ENCODE results near the gene TRAPPC3L.

The TRAPPC3L gene

GRCh38 chr6:116536216-116536621 is 9.3 kb downstream of the TRAPPC3L start:
- no peaks in the 10 kb centered on the region for H3K4me1 Mint-ChIP-seq (ENCODE audit: low read depth)
- no peaks in the 10 kb centered on the region for H3K36me3 Mint-ChIP-seq
- H3K4me3 Mint-ChIP-seq, result no peak overlapping the region
- no peaks in the 10 kb centered on the region for H3K9me3 Mint-ChIP-seq (ENCODE audit: low read depth)
- no peak overlapping the region for H3K27ac Mint-ChIP-seq
- peaks cover 13% of the 10 kb centered on the region for H3K27me3 Mint-ChIP-seq

GRCh38 chr6:116535109-116535508 is 10.4 kb downstream of the TRAPPC3L start:
- no peaks in the 10 kb centered on the region for H3K4me1 Mint-ChIP-seq (ENCODE audit: low read depth)
- H3K9me3 Mint-ChIP-seq (ENCODE audit: low read depth), result no peaks in the 10 kb centered on the region
- no peak overlapping the region for H3K27ac Mint-ChIP-seq
- H3K27me3 Mint-ChIP-seq, result peaks cover 12% of the 10 kb centered on the region
- H3K36me3 Mint-ChIP-seq, result no peaks in the 10 kb centered on the region
- no peak overlapping the region for H3K4me3 Mint-ChIP-seq

- Mint-ChIP-seq H3K27ac (no peak overlapping the region), H3K9me3 (ENCODE audit: low read depth) (no peaks in the 10 kb centered on the region), H3K4me3 (no peak overlapping the region), H3K27me3 (peaks cover 11% of the 10 kb centered on the region), H3K4me1 (ENCODE audit: low read depth) (no peaks in the 10 kb centered on the region), H3K36me3 (no peaks in the 10 kb centered on the region)
These were observed 12.1 kb downstream of the TRAPPC3L start for GRCh38 chr6:116533233-116533957.

GRCh38 chr6:116531675-116532570 is 13.6 kb downstream of the TRAPPC3L start:
- H3K27ac Mint-ChIP-seq, result no peak overlapping the region

GRCh38 chr6:116530436-116530835 is 15.0 kb downstream of the TRAPPC3L start:
- peaks cover 15% of the 10 kb centered on the region for H3K27me3 Mint-ChIP-seq

More at GRCh38 chr6:116531675-116532570, 13.6 kb downstream of the TRAPPC3L start:
- no peak overlapping the region for H3K4me3 Mint-ChIP-seq
- H3K27me3 Mint-ChIP-seq, result peaks cover 13% of the 10 kb centered on the region
- no peaks in the 10 kb centered on the region for H3K4me1 Mint-ChIP-seq (ENCODE audit: low read depth)
- H3K9me3 Mint-ChIP-seq (ENCODE audit: low read depth), result no peaks in the 10 kb centered on the region
- H3K36me3 Mint-ChIP-seq, result no peaks in the 10 kb centered on the region

GRCh38 chr6:116529466-116530290 is 15.8 kb downstream of the TRAPPC3L start:
- peaks cover 15% of the 10 kb centered on the region for H3K27me3 Mint-ChIP-seq

More at GRCh38 chr6:116530436-116530835, 15.0 kb downstream of the TRAPPC3L start:
- H3K36me3 Mint-ChIP-seq, result no peaks in the 10 kb centered on the region
- no peaks in the 10 kb centered on the region for H3K9me3 Mint-ChIP-seq (ENCODE audit: low read depth)
- H3K27ac Mint-ChIP-seq, result no peak overlapping the region
- no peak overlapping the region for H3K4me3 Mint-ChIP-seq
- H3K4me1 Mint-ChIP-seq (ENCODE audit: low read depth), result no peaks in the 10 kb centered on the region

GRCh38 chr6:116528780-116529179 is 16.7 kb downstream of the TRAPPC3L start:
- H3K4me3 Mint-ChIP-seq, result no peak overlapping the region
- no peaks in the 10 kb centered on the region for H3K9me3 Mint-ChIP-seq (ENCODE audit: low read depth)
- H3K36me3 Mint-ChIP-seq, result no peaks in the 10 kb centered on the region
- H3K27me3 Mint-ChIP-seq, result peaks cover 15% of the 10 kb centered on the region
- no peak overlapping the region for H3K27ac Mint-ChIP-seq
- no peaks in the 10 kb centered on the region for H3K4me1 Mint-ChIP-seq (ENCODE audit: low read depth)

More at GRCh38 chr6:116529466-116530290, 15.8 kb downstream of the TRAPPC3L start:
- H3K4me3 Mint-ChIP-seq, result no peak overlapping the region
- H3K9me3 Mint-ChIP-seq (ENCODE audit: low read depth), result no peaks in the 10 kb centered on the region
- no peak overlapping the region for H3K27ac Mint-ChIP-seq
- H3K4me1 Mint-ChIP-seq (ENCODE audit: low read depth), result no peaks in the 10 kb centered on the region
- no peaks in the 10 kb centered on the region for H3K36me3 Mint-ChIP-seq

- Mint-ChIP-seq H3K4me1 (ENCODE audit: low read depth) (no peaks in the 10 kb centered on the region), H3K27ac (no peak overlapping the region)
These were observed 17.4 kb downstream of the TRAPPC3L start for GRCh38 chr6:116528133-116528532.

GRCh38 chr6:116524236-116524635 is 21.2 kb downstream of the TRAPPC3L start:
- H3K9me3 Mint-ChIP-seq (ENCODE audit: low read depth), result no peaks in the 10 kb centered on the region
- H3K36me3 Mint-ChIP-seq, result no peaks in the 10 kb centered on the region
- peaks cover 4% of the 10 kb centered on the region for H3K27me3 Mint-ChIP-seq
- no peaks in the 10 kb centered on the region for H3K4me1 Mint-ChIP-seq (ENCODE audit: low read depth)
- no peak overlapping the region for H3K27ac Mint-ChIP-seq
- no peak overlapping the region for H3K4me3 Mint-ChIP-seq

More at GRCh38 chr6:116528133-116528532, 17.4 kb downstream of the TRAPPC3L start:
- no peaks in the 10 kb centered on the region for H3K36me3 Mint-ChIP-seq
- no peaks in the 10 kb centered on the region for H3K9me3 Mint-ChIP-seq (ENCODE audit: low read depth)
- no peak overlapping the region for H3K4me3 Mint-ChIP-seq
- H3K27me3 Mint-ChIP-seq, result peaks cover 15% of the 10 kb centered on the region

- Mint-ChIP-seq H3K27me3 (peaks cover 7% of the 10 kb centered on the region), H3K27ac (no peak overlapping the region), H3K36me3 (no peaks in the 10 kb centered on the region), H3K4me1 (ENCODE audit: low read depth) (no peaks in the 10 kb centered on the region), H3K9me3 (ENCODE audit: low read depth) (no peaks in the 10 kb centered on the region), H3K4me3 (no peak overlapping the region)
These were observed 22.6 kb downstream of the TRAPPC3L start for GRCh38 chr6:116522896-116523295.

GRCh38 chr6:116518621-116519368 is 26.7 kb downstream of the TRAPPC3L start:
- Mint-ChIP-seq H3K36me3 (no peaks in the 10 kb centered on the region), H3K27ac (no peak overlapping the region), H3K27me3 (peaks cover 3% of the 10 kb centered on the region), H3K4me3 (no peak overlapping the region), H3K9me3 (ENCODE audit: low read depth) (no peaks in the 10 kb centered on the region), H3K4me1 (ENCODE audit: low read depth) (no peaks in the 10 kb centered on the region)

GRCh38 chr6:116515141-116515540 is 30.3 kb downstream of the TRAPPC3L start:
- Mint-ChIP-seq H3K27ac (no peak overlapping the region), H3K4me1 (ENCODE audit: low read depth) (no peaks in the 10 kb centered on the region), H3K4me3 (no peak overlapping the region), H3K27me3 (peaks cover 3% of the 10 kb centered on the region), H3K9me3 (ENCODE audit: low read depth) (no peaks in the 10 kb centered on the region), H3K36me3 (no peaks in the 10 kb centered on the region)

- no peaks in the 10 kb centered on the region for H3K36me3 Mint-ChIP-seq
- H3K27me3 Mint-ChIP-seq, result peaks cover 3% of the 10 kb centered on the region
- H3K4me1 Mint-ChIP-seq (ENCODE audit: low read depth), result no peaks in the 10 kb centered on the region
- H3K4me3 Mint-ChIP-seq, result no peak overlapping the region
- H3K27ac Mint-ChIP-seq, result no peak overlapping the region
- no peaks in the 10 kb centered on the region for H3K9me3 Mint-ChIP-seq (ENCODE audit: low read depth)
These were observed 31.4 kb downstream of the TRAPPC3L start for GRCh38 chr6:116514111-116514510.

GRCh38 chr6:116513224-116513875 is 32.1 kb downstream of the TRAPPC3L start:
- Mint-ChIP-seq H3K4me1 (ENCODE audit: low read depth) (no peaks in the 10 kb centered on the region), H3K27me3 (peaks cover 3% of the 10 kb centered on the region), H3K9me3 (ENCODE audit: low read depth) (no peaks in the 10 kb centered on the region), H3K27ac (no peak overlapping the region), H3K4me3 (no peak overlapping the region), H3K36me3 (no peaks in the 10 kb centered on the region)

Measured in activated naive CD8-positive, alpha-beta T cell (primary cell).